Upper lobe of left lung (tissue), 4 donors: ENCODE data around the gene DLX5.

Experiments
- EP300 ChIP-seq, 4 donors: sonication (generic); formaldehyde crosslinking; IDR thresholded peaks; one replicate each; pipeline ENCODE4 v1.5.1; 2017; ENCODE audit warnings: antibody characterized with exemption in 4 of 4, control low read depth in 2 of 4
- POLR2A ChIP-seq, 4 donors: fragments of 450-650 bp; IDR thresholded peaks; one replicate each; pipeline ENCODE4 v1.5.1; 2016 to 2017; ENCODE audit warnings: antibody characterized with exemption in 4 of 4, mild to moderate bottlenecking in 2 of 4

GRCh38 chr7:96982586-96982985 lies 42.0 kb downstream of the DLX5 start:
- TF ChIP-seq POLR2A (IDR thresholded peaks at IDR 0.05): no peak
- TF ChIP-seq EP300 (IDR thresholded peaks at IDR 0.05): no peak
